Stimulated activated CD8-positive, alpha-beta memory T cell treated with anti-CD3 and anti-CD28 coated beads, Interleukin-15, amount 100 ng/mL, for 4 hours (primary cell): ENCODE measurements around the gene CD163L1.
A peak's percentile ranks its signal among the peaks of the same experiment; 100 is the strongest.
"Not testable (repeated sequence)": the region's sequence is repeated elsewhere in the genome, so short reads cannot be mapped to it uniquely, and the experiment has no call there.

Source experiments
- DNase-seq, 2 donors: peaks; one replicate each; pipeline ENCODE4 v3.0.0-alpha.2; 2020; ENCODE audit warnings: low read depth in 2 of 2

The CD163L1 gene

GRCh38 chr12:7444076-7444475 is at the start of gene CD163L1:
TSS of gene CD163L1 (minus strand) at chr12:7444153. CDS start at chr12:7444127, 26 bp downstream.
- DNase-seq = no peak

GRCh38 chr12:7493006-7493405 is 49.1 kb upstream of the CD163L1 start:
- DNase-seq = no peak

GRCh38 chr12:7486512-7486911 is 42.6 kb upstream of the CD163L1 start:
- DNase-seq = no peak

GRCh38 chr12:7485095-7485494 is 41.1 kb upstream of the CD163L1 start:
- no peak for DNase-seq

GRCh38 chr12:7483343-7483742 is 39.4 kb upstream of the CD163L1 start:
- DNase-seq = no peak

GRCh38 chr12:7479771-7480170 is 35.8 kb upstream of the CD163L1 start:
- no peak for DNase-seq

- no peak for DNase-seq
Observed at GRCh38 chr12:7472060-7472459, 28.1 kb upstream of the CD163L1 start.

- peak in 1 of 2 donors; percentile 15 for DNase-seq
Observed at GRCh38 chr12:7460375-7461259, 16.7 kb upstream of the CD163L1 start.

- DNase-seq = no peak
Observed at GRCh38 chr12:7459973-7460372, 16.0 kb upstream of the CD163L1 start.

- no peak for DNase-seq
Observed at GRCh38 chr12:7451756-7452155, 7.8 kb upstream of the CD163L1 start.

- no peak for DNase-seq
Observed at GRCh38 chr12:7450667-7451066, 6.7 kb upstream of the CD163L1 start.

- no peak for DNase-seq
Observed at GRCh38 chr12:7448099-7448498, 4.1 kb upstream of the CD163L1 start.

GRCh38 chr12:7444537-7444936 is 584 bp upstream of the CD163L1 start:
- no peak for DNase-seq

- DNase-seq = no peak
Observed at GRCh38 chr12:7441216-7441615, 2.7 kb downstream of the CD163L1 start.

- peak in 1 of 2 donors; percentile 13 for DNase-seq
Observed at GRCh38 chr12:7439579-7440505, 4.1 kb downstream of the CD163L1 start.

- not testable (repeated sequence) for DNase-seq
Observed at GRCh38 chr12:7438291-7438995, 5.5 kb downstream of the CD163L1 start.

- not testable (repeated sequence) for DNase-seq
Observed at GRCh38 chr12:7437494-7437893, 6.5 kb downstream of the CD163L1 start.

GRCh38 chr12:7434670-7435069 is 9.3 kb downstream of the CD163L1 start:
- no peak for DNase-seq

GRCh38 chr12:7433276-7433822 is 10.6 kb downstream of the CD163L1 start:
- DNase-seq = no peak

GRCh38 chr12:7431993-7432685 is 11.8 kb downstream of the CD163L1 start:
- no peak for DNase-seq

- DNase-seq = no peak
Observed at GRCh38 chr12:7411343-7411742, 32.6 kb downstream of the CD163L1 start.
